HG03139 (cell line): ENCODE results near the gene STRBP.

Source experiments
- ATAC-seq: cut with Tn5 transposase; IDR thresholded peaks from one replicate; pipeline ENCODE4 v1.9.1; 2021; ENCODE audit not compliant: unreplicated experiment

Gene STRBP

DNA sequence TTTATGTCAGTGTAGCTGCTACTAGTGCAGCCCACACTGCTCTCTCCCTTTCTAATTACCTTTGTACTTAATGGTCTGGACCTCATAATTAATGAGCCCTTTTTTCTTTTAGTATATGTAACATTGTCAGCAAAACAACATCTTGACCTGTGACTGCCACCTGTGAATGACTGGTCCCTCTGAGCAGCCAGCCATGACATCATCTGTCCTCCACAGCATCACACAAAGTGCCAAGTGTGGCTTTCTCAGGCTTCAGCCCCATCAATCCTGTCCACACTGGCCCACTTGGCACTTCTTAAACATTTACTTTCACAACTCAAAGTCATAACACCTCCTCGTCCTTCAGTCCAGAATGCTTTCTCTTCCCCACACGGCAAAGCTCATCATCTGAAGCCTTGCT is 130.2 kb downstream of the STRBP start:
- no peak for ATAC-seq

DNA sequence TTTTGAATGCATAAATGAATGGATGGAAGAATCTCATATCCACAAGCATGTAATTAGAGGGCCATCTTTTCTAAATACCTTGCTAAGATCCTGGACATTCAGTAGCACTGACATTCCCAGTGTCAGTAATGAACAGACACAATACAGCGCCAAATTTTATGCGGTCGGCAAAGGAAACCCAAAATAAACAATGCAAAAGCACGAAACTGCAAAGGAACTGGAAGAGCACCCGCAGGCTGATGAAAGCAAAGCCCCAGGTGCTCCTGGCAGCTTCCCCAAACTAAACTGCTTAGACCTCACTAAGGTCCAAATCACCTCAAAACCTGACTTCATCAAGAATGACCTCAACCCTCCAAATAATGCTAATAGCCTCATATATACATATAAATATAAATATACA is 133.0 kb downstream of the STRBP start:
- no peak for ATAC-seq

- ATAC-seq = no peak
Observed at GRCh38 chr9:123132696-123133095, 135.7 kb downstream of the STRBP start.

- no peak for ATAC-seq
Observed at GRCh38 chr9:123131993-123132392, 136.4 kb downstream of the STRBP start.

GRCh38 chr9:123131258-123131657 is 137.1 kb downstream of the STRBP start:
- no peak for ATAC-seq

- ATAC-seq = no peak
Observed at GRCh38 chr9:123129423-123129822, 139.0 kb downstream of the STRBP start.

DNA sequence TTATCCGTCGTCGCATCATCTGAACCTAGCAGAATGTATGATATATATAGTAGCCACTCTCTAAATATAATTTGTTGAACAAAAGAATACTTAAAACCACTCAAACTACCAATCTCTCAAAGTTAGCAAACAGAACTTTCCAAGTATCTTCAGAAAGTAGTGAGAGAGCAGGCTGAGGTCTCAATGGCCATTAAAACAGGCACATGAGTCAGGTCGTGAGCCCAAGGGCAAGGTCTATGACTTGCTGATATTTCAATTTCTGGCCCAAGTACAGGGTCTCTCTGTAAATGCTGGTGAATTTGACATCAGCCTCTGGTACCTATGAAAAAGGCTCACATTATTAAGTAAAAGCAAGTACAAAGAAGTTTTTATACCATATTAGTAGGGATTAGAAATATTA is 139.8 kb downstream of the STRBP start:
- no peak for ATAC-seq

- ATAC-seq = no peak
Observed at GRCh38 chr9:123127512-123128075, 140.8 kb downstream of the STRBP start.

GRCh38 chr9:123121457-123121856 is 146.9 kb downstream of the STRBP start:
- ATAC-seq = no peak

DNA sequence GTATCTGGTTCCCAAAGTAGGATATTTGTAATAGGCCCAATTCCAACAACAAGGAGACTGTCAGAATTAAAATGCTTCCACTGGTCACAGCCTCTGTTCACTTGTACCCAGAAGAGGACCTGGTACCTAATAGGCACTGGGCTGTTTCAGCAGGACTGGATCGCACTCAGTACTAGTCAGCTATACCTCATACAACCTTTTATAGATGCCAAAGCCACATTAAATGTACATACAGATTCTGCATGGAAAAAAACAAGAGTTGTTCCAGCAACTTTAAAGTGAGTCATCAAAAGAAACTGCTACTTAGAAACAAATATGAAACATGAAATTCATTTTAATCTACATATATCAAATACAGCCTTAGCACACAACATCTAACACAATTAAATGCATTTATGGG is 147.4 kb downstream of the STRBP start:
- no peak for ATAC-seq

DNA sequence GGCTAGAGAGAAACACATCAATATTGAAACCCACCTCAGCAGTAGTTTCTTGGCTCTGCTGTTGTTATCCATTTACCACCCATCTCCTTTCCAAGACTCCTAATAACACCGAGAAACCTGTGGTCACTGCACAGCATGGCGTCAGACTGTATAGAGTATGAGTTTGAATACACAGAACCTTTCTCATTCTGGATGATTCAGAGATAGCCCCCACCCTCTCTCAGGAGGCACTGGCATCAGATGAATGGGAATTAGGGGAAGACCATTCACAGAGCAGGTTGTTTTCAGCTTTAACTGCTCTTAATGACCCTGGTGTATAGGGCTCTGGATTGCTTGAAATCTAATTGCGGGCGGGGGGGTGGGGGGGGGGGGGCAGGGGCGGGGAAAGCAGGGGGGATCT is 148.3 kb downstream of the STRBP start:
- no peak for ATAC-seq

- no peak for ATAC-seq
Observed at GRCh38 chr9:123119566-123119965, 148.8 kb downstream of the STRBP start.

DNA sequence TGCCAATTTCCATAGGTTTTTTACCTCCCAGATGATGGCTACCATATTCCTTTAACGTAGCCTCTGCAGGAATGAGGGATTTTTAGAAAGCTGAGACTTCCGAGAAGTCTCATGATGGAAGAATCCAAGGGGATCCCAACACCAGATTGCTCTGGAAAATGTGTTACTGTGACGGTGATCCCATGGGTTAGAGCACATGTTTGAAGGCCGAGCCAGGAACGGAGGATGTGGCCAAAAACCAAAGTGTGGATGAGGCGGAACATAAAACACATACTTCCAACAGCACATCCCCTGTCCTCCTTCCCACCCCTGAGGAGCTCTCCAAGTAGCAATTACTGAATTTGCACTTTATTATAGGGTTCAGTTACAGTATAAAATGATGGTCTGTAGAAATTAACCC is 152.3 kb downstream of the STRBP start:
- ATAC-seq = no peak

DNA sequence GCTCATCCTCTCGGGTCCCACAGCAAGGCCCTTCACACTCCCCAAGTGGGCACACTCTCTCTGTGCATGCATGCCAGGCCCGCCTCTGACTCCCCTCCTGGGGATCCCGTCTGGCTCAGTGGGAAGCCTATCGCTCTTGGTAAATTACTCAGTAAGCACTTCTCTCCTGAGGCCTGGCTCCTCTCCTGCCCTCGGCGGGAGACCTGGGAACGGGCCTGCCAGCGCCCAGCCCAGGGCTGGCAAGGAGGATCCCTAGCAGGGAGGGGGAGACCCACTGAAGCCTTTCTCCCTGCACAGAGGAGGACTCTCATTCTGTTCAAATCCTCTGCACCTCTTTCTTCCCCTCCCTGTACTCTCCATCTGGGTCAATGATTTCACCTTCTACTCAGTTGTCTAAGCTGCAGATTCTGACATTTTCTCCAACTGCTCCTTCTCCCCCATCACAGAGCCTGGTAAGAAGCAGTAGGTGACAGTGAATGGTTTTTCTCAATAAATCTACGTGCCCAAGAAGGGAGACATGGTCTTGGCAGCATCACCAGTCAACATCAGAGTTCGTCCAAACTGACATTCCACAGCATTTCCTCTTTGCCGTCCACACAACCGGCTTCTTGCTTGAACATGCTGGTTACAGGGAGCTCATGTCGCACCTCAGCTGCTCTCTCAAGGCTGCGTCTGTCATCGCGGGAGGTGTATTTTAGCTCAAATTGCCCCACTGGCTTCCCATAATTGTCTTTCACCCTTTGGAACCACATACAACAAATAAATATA is 153.1 kb downstream of the STRBP start:
- no peak for ATAC-seq

- no peak for ATAC-seq
Observed at GRCh38 chr9:123113185-123113584, 155.2 kb downstream of the STRBP start.

DNA sequence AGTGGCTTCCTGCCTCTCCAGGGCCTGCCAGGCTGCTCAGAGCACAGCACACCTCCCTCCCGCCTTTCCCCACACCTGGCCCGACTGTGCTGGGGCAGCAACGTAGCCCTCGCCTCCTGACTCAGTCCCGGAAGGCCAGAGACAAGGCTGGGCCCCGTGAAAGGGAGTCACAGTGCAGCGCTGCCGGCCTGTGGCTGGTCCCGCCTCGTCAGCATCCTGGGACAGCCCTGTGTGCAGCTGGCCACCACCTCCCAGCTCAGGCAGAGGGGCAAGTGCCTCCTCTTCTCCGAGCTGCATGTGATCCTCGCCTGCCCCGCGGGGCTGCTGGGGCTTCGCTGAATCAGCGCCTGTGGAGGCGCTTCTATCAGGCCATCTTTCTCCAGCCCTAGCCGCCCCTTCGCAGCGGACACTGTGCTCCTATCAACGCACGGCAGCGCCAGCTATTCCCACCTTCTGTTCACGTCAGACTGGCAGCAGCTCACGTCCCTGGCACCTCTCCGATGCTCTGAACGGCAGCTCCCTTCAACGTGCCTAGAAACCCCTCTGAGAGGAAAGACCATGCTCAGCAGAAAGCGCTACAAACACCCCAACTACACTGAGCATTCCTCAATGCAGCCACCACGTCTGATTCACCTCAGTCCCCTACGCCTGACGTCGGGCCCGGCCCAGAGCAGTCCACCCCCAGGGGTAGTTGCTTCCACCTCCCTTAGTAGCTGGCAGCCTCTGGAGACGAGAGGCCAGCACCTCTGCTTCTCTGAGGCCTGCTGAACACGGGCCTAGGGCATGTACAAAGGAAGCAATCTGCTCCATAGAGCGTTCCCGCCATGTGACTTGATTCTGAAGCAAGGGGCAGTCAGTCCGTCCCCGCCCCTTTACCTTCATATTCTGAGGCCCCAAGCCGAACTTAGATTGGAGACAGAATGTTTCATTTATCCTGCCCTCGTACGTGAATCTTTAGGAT is 156.1 kb downstream of the STRBP start:
- ATAC-seq = no peak

DNA sequence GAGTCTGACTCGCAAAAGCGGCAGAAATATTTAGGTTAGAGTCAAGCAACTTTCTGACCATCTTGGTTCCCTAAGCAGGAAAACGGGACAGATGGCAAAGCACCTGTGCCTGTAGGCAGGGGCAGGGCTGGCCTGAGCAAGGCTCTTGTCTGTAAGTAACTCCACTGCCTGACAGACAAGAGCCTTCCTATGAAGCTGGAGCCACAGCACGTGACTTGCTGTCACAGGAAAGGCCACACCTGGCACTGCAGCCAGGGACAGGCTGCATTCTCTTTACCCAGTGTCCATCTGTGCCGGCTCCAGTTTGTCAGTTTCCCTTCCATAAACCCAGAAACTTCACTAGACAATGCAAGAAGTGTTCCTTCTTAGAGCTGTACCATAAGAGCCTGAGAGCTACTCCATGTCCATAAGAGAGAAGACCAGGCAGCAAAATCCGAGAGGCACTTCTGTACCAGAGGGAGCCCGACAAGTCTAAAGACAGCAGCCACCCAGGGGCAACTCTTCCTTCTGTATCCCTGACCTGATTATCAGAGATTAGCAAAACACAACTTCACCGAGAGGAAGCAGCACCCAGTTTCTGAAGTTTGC is 156.9 kb downstream of the STRBP start:
- no peak for ATAC-seq

GRCh38 chr9:123109540-123110279 is 158.7 kb downstream of the STRBP start:
- ATAC-seq = no peak

GRCh38 chr9:123108976-123109375 is 159.4 kb downstream of the STRBP start:
- ATAC-seq = no peak

- no peak for ATAC-seq
Observed at GRCh38 chr9:123107639-123108285, 160.6 kb downstream of the STRBP start.
